BLaER1 (cell line): ENCODE data around the gene CTNNA2.
A peak's percentile ranks its signal among the peaks of the same experiment; 100 is the strongest.

Source experiments
- H3K27ac ChIP-seq: shearing (Covaris generic); formaldehyde crosslinking; 2 replicates; pipeline ENCODE4 v1.8.1; 2022
- H3K27me3 ChIP-seq: shearing (Covaris generic); formaldehyde crosslinking; 2 replicates; pipeline ENCODE4 v1.8.1; 2022
- H3K36me3 ChIP-seq: shearing (Covaris generic); formaldehyde crosslinking; 2 replicates; pipeline ENCODE4 v1.8.1; 2022
- H3K4me1 ChIP-seq: shearing (Covaris generic); formaldehyde crosslinking; 2 replicates; pipeline ENCODE4 v1.8.1; 2022
- H3K4me2 ChIP-seq: shearing (Covaris generic); formaldehyde crosslinking; 2 replicates; pipeline ENCODE4 v1.8.1; 2022
- H3K4me3 ChIP-seq: shearing (Covaris generic); formaldehyde crosslinking; 2 replicates; pipeline ENCODE4 v1.8.1; 2022
- H3K9ac ChIP-seq: shearing (Covaris generic); formaldehyde crosslinking; 2 replicates; pipeline ENCODE4 v1.8.1; 2022
- H3K9me3 ChIP-seq: shearing (Covaris generic); formaldehyde crosslinking; 2 replicates; pipeline ENCODE4 v1.8.1; 2022
- H4K20me1 ChIP-seq: shearing (Covaris generic); formaldehyde crosslinking; 2 replicates; pipeline ENCODE4 v1.8.1; 2022
- Cebpa-rat ChIP-seq: shearing (Covaris generic); IDR thresholded peaks from 2 replicates; pipeline ENCODE4 v1.8.1; 2022

The CTNNA2 gene

DNA sequence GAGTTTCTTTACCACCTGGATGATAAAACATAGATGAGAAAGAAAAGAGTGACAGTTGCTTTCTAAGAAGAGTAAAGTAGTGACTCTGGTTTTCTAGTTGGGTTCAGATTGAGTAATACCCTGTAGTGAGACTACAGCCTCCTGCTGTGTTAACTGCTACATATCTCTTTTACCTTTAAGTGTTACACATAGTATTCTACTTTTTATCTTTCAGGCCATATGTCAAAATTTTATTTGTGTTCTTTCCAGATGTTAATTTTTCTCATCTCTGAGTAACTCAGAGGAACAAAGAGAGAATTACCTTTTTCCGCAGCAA is 348.2 kb downstream of the CTNNA2 start:
- Histone ChIP-seq H3K27ac (no peak overlapping the region), H4K20me1 (no peaks in the 10 kb centered on the region), H3K4me2 (no peak overlapping the region), H3K4me1 (no peaks in the 10 kb centered on the region; the same call in 1 of the 2 replicates), H3K4me3 (no peak overlapping the region), H3K36me3 (no peaks in the 10 kb centered on the region), H3K27me3 (no peaks in the 10 kb centered on the region), H3K9ac (no peak overlapping the region), H3K9me3 (no peaks in the 10 kb centered on the region)
- TF ChIP-seq Cebpa-rat = no peak

DNA sequence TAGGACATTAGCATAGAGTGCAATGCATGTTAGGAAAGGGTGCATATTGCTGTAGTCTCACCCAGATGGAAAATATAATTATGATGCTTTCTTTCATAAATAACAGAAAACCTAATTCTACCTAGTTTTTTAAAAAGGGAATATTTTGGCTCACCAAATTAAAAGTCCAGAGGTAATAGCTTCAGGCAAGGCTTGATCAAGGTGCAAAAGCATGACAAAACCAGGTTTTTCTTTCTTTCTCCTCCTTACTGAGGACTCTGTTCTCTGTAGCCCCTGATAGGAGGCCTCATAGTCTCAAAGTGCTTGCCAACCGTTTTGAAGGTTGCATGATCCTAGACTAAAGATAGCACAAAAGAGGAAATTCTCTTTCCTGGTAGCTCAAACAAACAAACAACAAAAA is 349.9 kb downstream of the CTNNA2 start:
- Histone ChIP-seq H3K27ac (no peak overlapping the region), H3K4me2 (no peak overlapping the region), H3K9ac (no peak overlapping the region)

DNA sequence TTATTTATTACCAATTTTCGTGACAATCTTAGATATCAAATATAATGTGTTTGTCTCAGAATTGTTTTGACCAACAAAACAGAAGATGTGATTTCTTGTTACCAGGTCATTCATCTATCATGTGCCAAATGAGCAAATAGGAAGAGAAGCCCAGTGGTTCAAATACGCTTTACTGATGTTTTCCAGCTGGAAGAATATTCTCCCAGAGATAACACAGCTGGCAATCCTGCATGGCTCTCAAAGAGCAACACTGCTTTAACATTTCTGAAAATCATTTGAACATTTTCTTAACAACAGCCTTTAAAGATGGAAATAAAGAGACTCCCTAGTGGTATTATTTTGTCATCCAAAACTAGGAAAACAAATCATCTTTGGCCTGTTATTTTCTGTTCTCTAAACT is 359.8 kb downstream of the CTNNA2 start:
- no peaks in the 10 kb centered on the region for H4K20me1 ChIP-seq
- no peak overlapping the region for H3K27ac ChIP-seq
- no peak overlapping the region for H3K9ac ChIP-seq
- H3K27me3 ChIP-seq = no peaks in the 10 kb centered on the region
- H3K4me2 ChIP-seq = no peak overlapping the region
- TF ChIP-seq Cebpa-rat = no peak
- H3K4me1 ChIP-seq = no peaks in the 10 kb centered on the region
- H3K4me3 ChIP-seq = no peak overlapping the region
- H3K9me3 ChIP-seq = no peaks in the 10 kb centered on the region
- no peaks in the 10 kb centered on the region for H3K36me3 ChIP-seq

More for the DNA sequence above, 349.9 kb downstream of the CTNNA2 start:
- H3K4me1 ChIP-seq = no peaks in the 10 kb centered on the region; the same call in 1 of the 2 replicates
- no peak for TF ChIP-seq Cebpa-rat
- no peaks in the 10 kb centered on the region for H4K20me1 ChIP-seq
- no peaks in the 10 kb centered on the region for H3K9me3 ChIP-seq
- H3K36me3 ChIP-seq = no peaks in the 10 kb centered on the region
- no peak overlapping the region for H3K4me3 ChIP-seq
- H3K27me3 ChIP-seq = no peaks in the 10 kb centered on the region

DNA sequence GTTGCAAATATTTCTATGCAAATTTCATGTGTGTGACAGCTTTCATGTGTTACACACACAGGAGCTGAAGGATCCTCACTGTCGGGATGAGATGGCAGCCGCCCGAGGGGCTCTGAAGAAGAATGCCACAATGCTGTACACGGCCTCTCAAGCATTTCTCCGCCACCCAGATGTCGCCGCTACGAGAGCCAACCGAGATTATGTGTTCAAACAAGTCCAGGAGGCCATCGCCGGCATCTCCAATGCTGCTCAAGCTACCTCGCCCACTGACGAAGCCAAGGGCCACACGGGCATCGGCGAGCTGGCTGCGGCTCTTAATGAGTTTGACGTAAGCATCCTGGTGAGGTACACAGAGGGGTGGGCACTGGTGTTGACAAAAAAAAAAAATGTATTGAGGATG is 361.2 kb downstream of the CTNNA2 start:
- no peak for TF ChIP-seq Cebpa-rat
- Histone ChIP-seq H3K4me1 (no peaks in the 10 kb centered on the region), H4K20me1 (no peaks in the 10 kb centered on the region), H3K4me3 (no peak overlapping the region), H3K9ac (no peak overlapping the region), H3K27me3 (no peaks in the 10 kb centered on the region), H3K36me3 (no peaks in the 10 kb centered on the region), H3K9me3 (no peaks in the 10 kb centered on the region), H3K27ac (no peak overlapping the region), H3K4me2 (no peak overlapping the region)

DNA sequence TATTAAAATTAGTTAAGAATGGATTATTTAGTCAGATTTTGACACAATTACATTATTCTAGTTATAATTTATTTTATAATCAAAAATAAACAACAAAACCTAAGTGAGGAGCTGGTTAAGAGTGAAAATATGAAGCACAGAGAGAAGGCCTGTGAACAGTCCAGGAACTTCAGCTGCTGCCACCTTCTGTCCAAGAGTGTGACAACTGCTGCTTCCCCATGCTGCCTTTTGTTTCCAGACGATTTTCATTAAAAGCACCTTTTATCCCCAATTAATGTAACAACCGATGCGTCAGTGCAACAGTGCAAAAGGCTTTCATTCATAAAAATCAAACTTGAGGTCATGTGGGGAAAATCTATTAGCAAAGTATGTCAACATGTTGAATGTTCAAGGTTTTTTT is 363.6 kb downstream of the CTNNA2 start:
- no peak for TF ChIP-seq Cebpa-rat
- H3K27ac ChIP-seq = no peak overlapping the region

DNA sequence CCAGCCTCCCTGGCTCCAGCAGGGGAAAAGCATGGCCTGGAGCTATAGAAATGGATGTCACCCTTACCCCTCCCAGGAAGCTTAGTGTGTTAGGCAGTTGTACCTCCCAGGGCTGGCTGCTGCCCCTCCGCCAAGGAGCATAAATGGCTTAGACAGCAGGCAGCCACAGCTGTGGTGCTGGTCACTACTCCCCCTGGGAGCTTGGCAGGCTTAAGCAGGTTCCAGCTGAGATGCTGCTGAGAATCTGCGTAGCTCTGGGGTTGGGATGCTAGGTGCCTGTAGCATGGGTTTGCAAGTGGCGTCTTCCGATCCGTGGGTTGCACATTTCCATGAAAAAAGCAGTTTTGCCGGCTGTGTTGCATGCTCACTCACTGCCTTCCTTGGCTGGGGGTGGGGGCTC is 369.7 kb downstream of the CTNNA2 start:
- TF ChIP-seq Cebpa-rat = no peak
- no peak overlapping the region for H3K27ac ChIP-seq
- H4K20me1 ChIP-seq = no peaks in the 10 kb centered on the region
- no peaks in the 10 kb centered on the region for H3K27me3 ChIP-seq
- H3K36me3 ChIP-seq = no peaks in the 10 kb centered on the region
- no peaks in the 10 kb centered on the region for H3K4me1 ChIP-seq
- H3K4me2 ChIP-seq = no peak overlapping the region
- H3K9me3 ChIP-seq = no peaks in the 10 kb centered on the region
- no peak overlapping the region for H3K4me3 ChIP-seq
- no peak overlapping the region for H3K9ac ChIP-seq

More for the DNA sequence above, 363.6 kb downstream of the CTNNA2 start:
- no peaks in the 10 kb centered on the region for H3K9me3 ChIP-seq
- H3K4me3 ChIP-seq = no peak overlapping the region
- no peaks in the 10 kb centered on the region for H3K36me3 ChIP-seq
- H3K27me3 ChIP-seq = no peaks in the 10 kb centered on the region
- H4K20me1 ChIP-seq = no peaks in the 10 kb centered on the region
- no peak overlapping the region for H3K4me2 ChIP-seq
- no peak overlapping the region for H3K9ac ChIP-seq
- no peaks in the 10 kb centered on the region for H3K4me1 ChIP-seq

DNA sequence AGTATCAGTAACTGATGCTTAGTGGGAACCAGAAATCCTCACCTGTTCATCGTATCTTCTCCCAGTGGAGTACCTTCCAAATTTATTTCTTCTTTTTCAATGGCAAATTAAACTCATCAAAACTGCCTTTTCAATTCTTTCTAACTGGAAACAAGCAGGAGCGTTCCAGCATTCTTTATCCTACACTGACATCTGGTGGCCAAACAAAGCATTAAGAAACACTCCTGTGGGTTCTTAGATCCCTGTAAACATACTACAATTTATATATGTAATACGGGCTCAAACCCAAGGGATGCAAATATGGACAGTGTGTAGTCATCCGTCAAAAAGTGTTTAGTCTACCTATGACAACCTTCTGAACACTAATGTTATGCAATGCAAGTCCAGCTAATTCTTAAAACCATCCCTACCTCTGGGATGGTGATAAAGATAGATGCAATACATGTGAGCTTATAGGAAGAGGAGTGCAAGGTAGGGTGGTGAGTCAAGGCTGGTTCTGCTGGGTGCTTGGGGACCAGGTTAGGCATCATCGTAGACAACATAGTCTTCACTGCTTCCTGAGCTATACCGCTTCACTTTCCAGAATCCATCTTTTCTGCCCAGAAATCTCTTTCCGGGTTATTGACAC is 375.0 kb downstream of the CTNNA2 start:
- Histone ChIP-seq H3K9me3 (no peaks in the 10 kb centered on the region), H3K27ac (no peak overlapping the region), H4K20me1 (no peaks in the 10 kb centered on the region), H3K27me3 (no peaks in the 10 kb centered on the region), H3K4me1 (no peaks in the 10 kb centered on the region), H3K9ac (no peak overlapping the region), H3K4me2 (no peak overlapping the region), H3K4me3 (no peak overlapping the region), H3K36me3 (no peaks in the 10 kb centered on the region)
- TF ChIP-seq Cebpa-rat = no peak

DNA sequence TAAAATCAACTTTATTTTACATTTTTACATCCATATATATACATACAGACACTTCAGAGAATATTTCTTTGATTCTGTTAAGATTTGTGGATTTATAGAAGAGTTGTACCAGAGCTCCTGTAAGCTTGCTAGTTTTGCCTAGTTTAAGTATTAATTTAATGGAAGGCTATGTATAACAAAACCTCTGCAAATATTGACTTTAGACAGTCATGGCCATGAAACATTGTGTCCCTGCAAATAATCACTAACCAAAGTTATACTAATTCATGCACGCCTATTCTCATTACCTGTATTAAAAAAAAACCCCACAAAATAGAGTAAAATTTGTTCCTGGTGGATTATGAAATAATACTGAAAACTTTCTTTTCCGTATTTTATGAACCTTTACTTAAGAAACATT is 379.3 kb downstream of the CTNNA2 start:
- Histone ChIP-seq H3K27ac (no peak overlapping the region), H3K4me3 (no peak overlapping the region), H3K9me3 (no peaks in the 10 kb centered on the region), H3K27me3 (no peaks in the 10 kb centered on the region), H3K9ac (no peak overlapping the region), H4K20me1 (no peaks in the 10 kb centered on the region), H3K4me1 (no peaks in the 10 kb centered on the region), H3K4me2 (no peak overlapping the region), H3K36me3 (no peaks in the 10 kb centered on the region)
- TF ChIP-seq Cebpa-rat = no peak

DNA sequence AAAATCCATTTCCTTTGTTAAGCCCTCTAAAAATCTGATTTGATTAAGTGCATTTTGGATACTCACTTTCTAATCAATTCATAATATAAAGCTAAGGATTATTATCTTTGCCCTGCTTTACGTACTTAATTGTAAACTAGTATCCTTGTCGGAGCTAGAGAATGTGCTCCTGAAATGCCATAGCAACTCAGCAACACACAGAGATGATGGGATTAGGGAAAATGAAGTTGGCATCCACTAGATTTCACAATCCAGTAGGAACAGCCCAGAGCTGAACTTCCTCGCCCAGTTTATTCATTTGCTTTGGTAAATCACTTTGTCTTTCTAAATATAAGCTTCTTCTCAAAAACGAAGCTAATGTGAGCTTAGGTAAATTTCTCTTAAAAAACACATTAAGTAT is 386.3 kb downstream of the CTNNA2 start:
- Histone ChIP-seq H3K9me3 (no peaks in the 10 kb centered on the region), H3K4me1 (peaks cover 16% of the 10 kb centered on the region), H3K4me3 (no peak overlapping the region), H4K20me1 (no peaks in the 10 kb centered on the region), H3K4me2 (no peak overlapping the region), H3K27ac (no peak overlapping the region), H3K36me3 (no peaks in the 10 kb centered on the region), H3K9ac (no peak overlapping the region), H3K27me3 (no peaks in the 10 kb centered on the region)
- TF ChIP-seq Cebpa-rat = no peak

DNA sequence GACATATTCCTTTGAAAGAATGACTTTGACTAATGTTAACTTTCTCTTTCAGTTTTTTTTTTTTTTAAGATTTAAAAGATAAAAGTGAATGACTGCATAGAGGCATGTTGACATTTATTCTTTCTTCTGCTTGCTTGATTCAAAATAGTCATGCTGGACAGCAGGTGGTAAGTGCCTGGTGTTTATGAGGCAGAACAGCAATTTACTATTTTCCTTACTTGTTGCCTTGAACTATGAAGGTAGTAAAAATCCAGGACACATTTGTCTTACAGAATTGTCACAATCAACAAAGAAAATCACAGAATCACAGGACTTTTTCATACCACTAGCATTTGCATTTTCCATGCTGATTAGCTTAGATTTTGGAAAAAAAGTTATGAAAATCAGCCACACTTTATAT is 388.3 kb downstream of the CTNNA2 start:
- H3K27ac ChIP-seq = no peak overlapping the region
- no peak overlapping the region for H3K9ac ChIP-seq
- H3K4me2 ChIP-seq = peak overlapping the region; percentile 52
- H3K36me3 ChIP-seq = no peaks in the 10 kb centered on the region
- H4K20me1 ChIP-seq = no peaks in the 10 kb centered on the region
- H3K9me3 ChIP-seq = no peaks in the 10 kb centered on the region
- H3K27me3 ChIP-seq = no peaks in the 10 kb centered on the region
- H3K4me3 ChIP-seq = no peak overlapping the region
- no peak for TF ChIP-seq Cebpa-rat
- peaks cover 16% of the 10 kb centered on the region for H3K4me1 ChIP-seq
